SH-SY5Y (cell line): Measurements from ENCODE around the gene UBE2E3.

Experiments
- GATA2 ChIP-seq: IDR thresholded peaks from 2 replicates; pipeline ENCODE4 v1.6.1; 2011; ENCODE audit warnings: mild to moderate bottlenecking, low read depth, low read length
- GATA3 ChIP-seq: IDR thresholded peaks from 2 replicates; pipeline ENCODE4 v1.6.1; 2011; ENCODE audit warnings: low read depth, mild to moderate bottlenecking, low read length, moderate library complexity

Gene UBE2E3

GRCh38 chr2:180980106-180980942, at the start of gene UBE2E3:
Gene UBE2E3, plus strand, starts transcription at chr2:180980605. Its CDS starts 1,438 bp downstream, at chr2:180982043.
- TF ChIP-seq GATA2 = no peak
- TF ChIP-seq GATA3 = no peak

GRCh38 chr2:180931841-180932240, 48.6 kb upstream of the UBE2E3 start:
- TF ChIP-seq GATA3 = no peak

- no peak for TF ChIP-seq GATA3
- no peak for TF ChIP-seq GATA2
Measured at GRCh38 chr2:180933332-180933731, 47.1 kb upstream of the UBE2E3 start.

GRCh38 chr2:180934911-180935310, 45.5 kb upstream of the UBE2E3 start:
- TF ChIP-seq GATA2 = no peak
- TF ChIP-seq GATA3 = no peak

DNA sequence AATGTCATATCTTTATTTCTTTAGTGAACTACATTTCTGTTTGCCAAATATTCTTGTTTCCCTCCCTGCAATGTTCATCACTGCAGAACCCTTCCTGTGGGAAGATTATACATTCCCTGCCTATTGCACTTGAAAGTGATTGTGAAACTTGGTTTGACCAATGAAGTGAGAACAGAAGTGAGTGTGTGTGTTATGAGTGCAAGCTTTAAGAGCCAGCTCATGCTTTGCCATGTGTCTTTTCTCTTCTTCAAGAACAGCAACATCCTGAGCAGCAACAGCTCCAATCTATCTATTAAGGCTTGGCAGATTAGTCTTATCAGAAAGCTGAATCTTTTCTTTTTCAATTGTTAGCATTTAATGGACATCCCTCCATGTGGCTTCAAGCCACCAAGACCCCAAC, 42.0 kb upstream of the UBE2E3 start:
- TF ChIP-seq GATA3 (no peak), GATA2 (no peak)

DNA sequence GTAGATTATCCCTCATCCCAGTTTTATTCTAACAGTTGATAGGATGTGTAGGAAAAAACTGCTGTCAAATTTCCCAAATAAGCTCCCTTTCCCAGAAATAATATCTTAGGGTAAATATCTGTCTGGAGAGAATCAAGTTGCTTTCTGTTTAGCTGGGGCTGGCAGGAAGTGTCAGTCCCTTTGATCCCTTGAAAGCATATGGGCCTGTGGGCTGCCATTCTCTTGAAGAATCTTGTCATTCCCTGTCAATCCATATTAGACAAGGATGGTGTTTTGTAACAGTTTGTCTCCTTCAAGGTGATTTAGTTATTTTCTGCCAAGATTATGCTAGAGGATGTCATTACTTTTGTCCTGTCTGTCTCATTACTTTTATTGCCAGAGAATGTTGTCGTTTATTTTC, 37.1 kb upstream of the UBE2E3 start:
- TF ChIP-seq GATA3 (no peak), GATA2 (no peak)

DNA sequence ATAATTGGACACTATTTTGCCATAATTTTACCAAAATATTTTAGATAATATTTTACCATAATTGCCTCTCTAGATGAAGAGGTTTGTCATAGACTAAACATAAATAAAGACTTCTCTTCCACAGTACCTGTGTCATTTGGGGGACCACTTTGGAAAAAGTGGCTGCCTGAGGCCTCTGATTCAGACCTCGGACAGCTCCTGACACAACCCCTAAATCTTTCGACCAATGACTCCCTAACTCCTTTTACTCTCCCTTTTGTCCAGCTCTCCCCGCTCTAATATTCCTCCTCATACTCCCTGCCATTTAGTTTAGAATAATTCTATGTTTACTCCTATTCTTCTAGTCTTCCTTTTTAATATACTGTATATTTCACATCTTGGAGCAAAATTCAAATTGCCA, 36.0 kb upstream of the UBE2E3 start:
- TF ChIP-seq GATA2 = no peak
- TF ChIP-seq GATA3 = no peak

GRCh38 chr2:180947208-180947689, 33.2 kb upstream of the UBE2E3 start:
- TF ChIP-seq GATA2 (no peak), GATA3 (no peak)

DNA sequence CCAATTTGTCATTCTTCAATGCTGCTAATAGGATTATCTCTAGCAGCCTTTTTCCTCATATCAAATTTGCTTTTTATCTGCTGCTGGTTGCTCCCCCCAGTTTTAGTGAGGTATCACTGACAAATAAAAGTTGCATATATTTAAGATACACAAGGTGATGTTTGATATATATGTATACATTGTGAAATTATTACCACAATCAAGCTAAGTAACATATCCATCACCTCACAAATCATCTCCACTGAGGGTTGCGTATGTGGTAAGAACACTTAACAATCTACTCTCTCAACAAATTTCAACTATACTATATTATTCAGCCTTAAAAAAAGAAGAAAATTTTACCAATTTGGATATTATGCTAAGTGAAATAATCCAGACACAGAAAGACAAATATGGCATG, 30.5 kb upstream of the UBE2E3 start:
- TF ChIP-seq GATA2 = no peak
- no peak for TF ChIP-seq GATA3

GRCh38 chr2:180952082-180952481, 28.3 kb upstream of the UBE2E3 start:
- TF ChIP-seq GATA3 = no peak
- TF ChIP-seq GATA2 = no peak

DNA sequence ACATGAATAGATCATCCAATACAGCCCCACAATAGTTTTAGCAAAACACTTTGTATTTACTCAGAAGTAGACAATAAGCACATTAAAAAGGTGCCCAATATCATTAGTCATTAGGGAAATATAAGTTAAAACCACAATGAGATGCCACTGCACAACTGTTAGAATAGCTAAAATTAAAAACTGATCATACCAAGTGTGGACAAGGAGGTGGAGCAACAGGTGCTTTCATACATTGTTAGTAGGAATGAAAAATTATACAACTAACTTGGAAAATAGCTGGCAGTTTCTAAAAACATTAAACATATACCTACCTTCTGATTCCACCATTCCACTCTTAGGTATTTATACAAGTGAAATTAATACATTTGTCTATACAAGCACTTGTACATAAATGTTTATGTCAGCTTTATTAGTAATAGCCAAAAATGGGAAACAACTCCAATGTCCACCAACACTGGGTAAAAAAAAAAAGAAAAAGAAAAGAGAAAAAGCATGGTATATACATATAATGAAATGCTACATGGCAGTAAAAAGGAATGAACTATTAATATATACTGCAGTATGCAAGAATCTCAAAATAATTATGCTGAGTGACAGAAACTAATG, 27.6 kb upstream of the UBE2E3 start:
- TF ChIP-seq GATA2 = no peak
- TF ChIP-seq GATA3 = no peak

DNA sequence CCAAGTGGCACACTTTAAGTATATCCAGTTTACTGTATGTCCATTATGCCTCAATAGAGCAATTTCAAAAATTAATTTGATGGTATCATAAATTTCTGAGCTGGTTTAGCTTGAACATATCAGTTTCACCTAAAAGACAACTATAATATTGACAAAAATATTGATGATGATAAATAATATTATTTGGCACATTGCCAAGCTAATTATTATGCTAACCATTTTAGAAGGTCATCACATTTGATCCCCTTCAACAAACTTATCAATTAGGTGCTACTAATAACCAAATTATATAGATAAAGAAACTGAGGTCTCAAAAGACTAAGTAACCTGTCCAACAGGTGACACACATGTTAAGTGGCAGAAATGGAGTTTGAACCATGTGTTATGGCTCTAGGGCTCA, 26.9 kb upstream of the UBE2E3 start:
- TF ChIP-seq GATA3 (no peak), GATA2 (no peak)

DNA sequence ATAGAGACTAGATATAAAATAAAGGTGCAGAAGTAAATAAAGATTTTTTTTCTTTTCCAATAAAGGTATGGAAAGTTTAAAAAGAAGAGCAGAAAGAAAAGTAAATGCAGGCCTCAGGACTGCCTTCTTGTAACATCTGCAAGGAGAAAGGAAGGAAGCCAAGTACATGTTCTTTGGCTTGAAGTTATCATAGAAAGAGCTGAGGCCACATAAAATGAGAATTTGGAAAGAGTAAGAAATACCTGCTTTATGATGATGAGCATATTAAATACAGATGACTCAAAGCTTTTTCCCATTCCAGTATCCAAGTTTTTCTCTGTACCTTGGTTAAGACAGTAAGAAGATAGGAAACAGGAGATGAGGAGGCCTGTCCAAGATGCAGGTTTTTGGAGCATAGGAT, 25.3 kb upstream of the UBE2E3 start:
- TF ChIP-seq GATA2 (no peak), GATA3 (no peak)

GRCh38 chr2:180959787-180960186, 20.6 kb upstream of the UBE2E3 start:
- TF ChIP-seq GATA2 = no peak
- no peak for TF ChIP-seq GATA3

DNA sequence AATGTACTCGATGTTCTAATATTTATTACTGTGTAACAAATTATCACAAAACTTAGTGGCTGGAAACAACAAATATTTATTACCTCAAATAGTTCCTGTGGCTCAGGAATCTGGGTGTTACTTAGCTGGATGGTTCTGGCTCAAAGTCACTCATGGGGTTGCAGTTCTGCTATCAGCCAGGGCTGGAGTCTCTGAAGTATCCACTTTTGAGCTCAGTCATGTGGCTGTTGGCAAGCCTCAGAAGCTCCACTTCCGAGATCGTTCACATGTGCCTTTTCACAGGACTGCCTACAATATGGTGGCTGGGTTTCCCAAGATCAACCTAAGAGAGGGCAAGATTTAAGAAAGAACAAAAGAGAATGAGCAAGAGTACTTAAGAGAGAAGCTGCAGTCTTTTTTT, 19.4 kb upstream of the UBE2E3 start:
- TF ChIP-seq GATA2 = no peak
